ENCODE results near the gene IL1RAP.

DNA sequence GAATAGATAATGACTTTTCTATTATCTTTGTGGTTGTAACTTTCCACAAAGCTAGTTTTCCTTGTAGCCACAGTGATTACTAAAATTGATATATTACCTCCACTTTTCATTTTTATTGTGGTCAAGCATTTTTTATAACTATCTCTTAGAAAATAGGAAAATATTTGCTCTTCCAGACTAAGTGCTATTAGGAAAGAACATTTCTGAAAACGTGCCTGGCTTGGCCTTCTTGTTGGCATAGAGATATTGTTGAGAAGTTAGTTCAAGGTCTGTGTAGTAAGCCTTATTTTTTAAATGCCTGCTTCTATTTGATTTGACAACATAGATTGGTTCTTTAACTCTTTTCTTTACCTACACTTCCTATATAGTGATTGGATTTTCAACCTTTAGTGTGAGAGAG is 101.7 kb downstream of the IL1RAP start:
- TF ChIP-seq, protein P1, sequence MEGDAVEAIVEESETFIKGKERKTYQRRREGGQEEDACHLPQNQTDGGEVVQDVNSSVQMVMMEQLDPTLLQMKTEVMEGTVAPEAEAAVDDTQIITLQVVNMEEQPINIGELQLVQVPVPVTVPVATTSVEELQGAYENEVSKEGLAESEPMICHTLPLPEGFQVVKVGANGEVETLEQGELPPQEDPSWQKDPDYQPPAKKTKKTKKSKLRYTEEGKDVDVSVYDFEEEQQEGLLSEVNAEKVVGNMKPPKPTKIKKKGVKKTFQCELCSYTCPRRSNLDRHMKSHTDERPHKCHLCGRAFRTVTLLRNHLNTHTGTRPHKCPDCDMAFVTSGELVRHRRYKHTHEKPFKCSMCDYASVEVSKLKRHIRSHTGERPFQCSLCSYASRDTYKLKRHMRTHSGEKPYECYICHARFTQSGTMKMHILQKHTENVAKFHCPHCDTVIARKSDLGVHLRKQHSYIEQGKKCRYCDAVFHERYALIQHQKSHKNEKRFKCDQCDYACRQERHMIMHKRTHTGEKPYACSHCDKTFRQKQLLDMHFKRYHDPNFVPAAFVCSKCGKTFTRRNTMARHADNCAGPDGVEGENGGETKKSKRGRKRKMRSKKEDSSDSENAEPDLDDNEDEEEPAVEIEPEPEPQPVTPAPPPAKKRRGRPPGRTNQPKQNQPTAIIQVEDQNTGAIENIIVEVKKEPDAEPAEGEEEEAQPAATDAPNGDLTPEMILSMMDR (conservative IDR thresholded peaks at IDR 0.05; ENCODE audit: low read length), result no peak
- TF ChIP-seq EZH2phosphoT487 (IDR thresholded peaks at IDR 0.05; ENCODE audit: borderline replicate concordance), result no peak
